ENCODE measurements around the gene PTH2.

Gene PTH2

DNA sequence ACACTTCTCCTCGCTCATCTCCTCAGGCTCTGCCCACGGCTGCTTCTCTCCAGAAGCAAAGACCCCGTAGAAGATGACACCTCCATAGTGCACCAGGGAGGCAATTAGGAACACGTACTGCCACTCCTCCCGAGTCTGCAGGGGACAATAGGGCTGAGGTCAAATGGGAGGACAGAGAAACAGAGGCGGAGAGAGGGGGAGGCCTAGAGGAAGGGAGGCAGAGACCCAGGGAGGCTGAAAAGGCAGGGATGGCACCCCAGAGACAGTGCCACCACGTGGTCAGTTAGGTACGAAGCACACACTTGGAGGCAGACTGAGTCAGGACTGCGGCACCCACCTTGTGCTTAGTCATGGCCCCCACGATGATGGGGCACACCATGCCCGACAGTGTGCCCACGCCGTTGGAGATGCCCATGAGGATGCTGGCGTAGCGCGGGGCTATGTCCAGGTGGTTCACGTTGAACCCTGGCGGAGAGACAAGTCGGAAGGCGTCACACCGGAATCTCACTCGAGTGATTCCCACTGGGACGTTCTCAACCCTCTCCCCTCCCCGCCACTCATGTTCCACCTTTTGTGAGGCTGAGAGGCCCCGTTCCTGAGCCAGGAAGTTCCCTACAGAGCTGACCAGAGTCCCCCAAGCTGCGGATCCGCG, 7.6 kb upstream of the PTH2 start:
- no peak for DNase-seq

GRCh38 chr19:49430172-49430677, 7.0 kb upstream of the PTH2 start:
- DNase-seq: no peak

DNA sequence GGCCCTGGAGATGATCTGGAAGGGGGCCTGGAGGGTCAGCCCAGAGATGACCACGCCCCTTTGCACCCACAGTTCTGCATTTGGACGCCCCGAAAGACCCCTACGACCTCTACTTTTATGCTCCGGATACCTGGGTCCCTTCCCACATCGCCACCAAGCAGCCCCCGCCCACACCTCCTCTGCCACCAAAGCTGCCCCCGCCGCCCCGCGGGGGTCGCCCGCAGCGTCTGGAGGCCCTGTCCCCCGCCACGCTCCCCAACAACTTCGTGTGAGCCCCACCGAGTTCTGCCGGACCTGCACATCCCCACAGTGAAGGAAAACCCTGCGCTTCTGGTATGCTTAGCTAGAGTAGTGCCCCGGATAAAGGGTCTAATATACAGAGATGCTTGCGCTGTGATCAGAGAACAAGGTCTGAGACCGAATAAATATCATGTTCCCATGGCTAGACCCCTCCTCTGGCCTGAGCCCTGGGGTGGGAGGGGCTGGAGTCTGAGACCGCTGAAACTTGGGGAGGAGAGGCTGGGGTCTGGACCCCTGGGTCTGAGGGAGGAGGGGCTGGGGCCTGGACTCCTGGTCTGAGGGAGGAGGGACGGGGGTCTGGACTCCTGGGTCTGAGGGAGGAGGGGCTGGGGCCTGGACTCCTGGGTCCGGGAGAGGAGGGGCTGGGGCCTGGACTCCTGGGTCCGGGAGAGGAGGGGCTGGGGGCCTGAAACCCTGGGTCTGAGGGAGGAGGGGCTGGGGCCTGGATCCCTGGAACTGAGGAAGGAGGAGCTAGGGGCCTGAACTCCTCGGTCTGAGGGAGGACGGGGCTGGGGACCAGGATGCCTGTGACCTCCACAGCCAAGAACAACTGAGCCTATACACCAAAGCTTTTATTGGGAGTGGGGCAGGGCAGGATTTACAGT, 5.6 kb upstream of the PTH2 start:
- DNase-seq: no peak

DNA sequence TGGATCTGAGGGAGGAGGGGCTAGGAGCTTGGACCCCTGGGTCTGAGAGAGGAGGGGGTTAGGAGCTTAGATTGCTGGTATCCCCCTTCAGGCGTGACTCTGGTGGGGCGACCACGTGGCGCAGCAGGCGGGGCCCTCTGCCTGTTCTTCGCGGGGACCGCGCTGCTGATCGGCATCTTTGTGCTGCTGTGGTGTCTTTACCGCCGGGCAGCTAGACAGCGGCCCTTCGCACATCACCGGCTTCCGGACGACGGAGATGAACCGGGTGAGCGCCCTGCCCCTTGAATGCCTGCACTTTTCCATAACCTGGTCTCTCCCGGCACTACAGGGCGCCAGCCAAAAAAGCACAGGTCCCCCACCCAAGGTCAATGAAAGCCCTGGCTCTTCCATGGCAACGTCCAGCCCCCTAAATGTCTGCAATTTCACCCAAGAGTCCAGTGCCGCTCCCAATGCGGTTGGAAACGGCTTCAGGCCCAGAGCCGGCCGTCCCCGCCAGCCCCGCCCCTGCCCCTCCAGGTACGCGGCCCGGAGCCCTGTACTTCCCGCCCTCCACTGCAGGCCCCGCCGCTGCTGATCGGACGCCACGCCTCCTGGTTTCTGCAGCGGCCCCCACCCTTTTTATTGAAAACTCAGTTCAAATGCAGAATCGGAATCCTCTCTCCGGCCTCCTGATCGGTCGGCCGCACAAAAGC, 4.8 kb upstream of the PTH2 start:
- DNase-seq: no peak

DNA sequence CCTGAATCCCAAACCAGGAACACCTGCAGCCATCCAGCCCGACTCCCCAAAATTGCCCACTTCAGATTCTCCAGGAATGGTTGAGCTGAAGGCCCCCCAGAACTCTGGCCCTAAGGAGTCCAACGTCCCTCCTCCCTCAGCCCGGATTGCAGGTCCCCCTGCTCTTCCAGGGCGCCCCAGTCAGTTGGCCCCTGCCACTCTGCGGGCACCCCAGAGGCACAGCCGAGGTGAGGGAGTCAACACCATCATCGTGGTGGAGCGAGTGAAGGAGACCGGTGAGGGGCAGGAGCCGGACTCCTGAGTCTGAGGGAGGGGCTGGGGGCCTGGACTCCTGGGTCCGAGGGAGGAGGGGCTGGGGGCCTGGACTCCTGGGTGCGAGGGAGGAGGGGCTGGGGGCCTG, 4.1 kb upstream of the PTH2 start:
- DNase-seq: no peak

GRCh38 chr19:49425922-49426592, 2.8 kb upstream of the PTH2 start:
- DNase-seq: no peak

DNA sequence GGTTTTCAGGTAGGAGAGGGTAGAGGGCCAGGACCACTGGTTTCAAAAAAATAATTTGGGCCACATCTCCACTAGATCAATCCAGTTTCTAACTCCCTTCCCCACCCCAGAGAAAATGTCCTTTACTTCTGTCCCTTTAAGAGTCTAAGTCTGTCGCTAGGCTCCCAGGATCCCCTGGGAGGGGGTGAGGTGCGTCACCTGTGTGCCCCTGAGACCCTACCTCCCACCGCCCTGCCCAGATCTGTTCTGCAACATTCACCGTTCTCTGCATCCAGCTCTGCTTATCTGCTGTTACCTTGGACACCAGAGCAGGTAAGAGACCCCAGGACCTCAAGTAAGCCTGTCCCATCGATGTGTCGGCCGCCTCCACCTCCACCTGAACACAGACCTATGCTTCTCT, 1.9 kb upstream of the PTH2 start, which contains the start of gene GFY:
TSS of gene GFY (plus strand) at position 211 of the 400 bp plus-strand sequence. CDS start 1,043 bp downstream, outside the sequence.
- no peak for DNase-seq

- DNase-seq: no peak
These were observed 703 bp upstream of the PTH2 start for GRCh38 chr19:49423985-49424303.

DNA sequence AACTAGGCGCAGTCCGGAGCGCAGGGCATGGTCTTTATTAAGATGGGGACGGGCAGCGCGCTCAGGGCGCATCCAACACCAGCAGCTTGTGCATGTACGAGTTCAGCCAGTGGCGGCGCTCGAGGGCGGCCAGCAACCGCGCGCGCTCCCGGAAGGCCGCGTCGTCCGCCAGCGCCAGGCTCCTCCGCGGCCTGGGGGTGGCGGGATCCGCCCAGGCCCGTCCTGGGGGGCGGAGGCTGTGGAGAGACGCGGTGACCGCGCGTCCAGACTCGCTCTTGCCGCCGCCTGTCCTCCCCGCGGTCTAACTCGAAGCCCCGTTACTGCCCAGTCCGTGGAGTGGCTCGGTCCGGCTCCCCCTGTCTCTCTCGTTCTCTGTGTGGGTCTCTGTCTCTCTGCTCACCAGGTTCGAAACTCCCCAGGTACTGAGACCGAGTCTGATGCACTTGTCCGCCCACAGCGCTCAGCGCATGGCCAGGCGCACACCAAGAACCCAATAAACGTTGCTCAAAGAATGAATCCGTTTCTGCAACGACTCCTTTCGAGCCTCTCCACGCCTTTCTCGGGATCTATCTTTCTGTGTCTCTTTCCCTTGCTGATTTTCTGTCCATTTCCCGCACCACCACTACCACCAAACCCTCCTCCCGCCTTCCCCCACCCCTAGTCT, 702 bp downstream of the PTH2 start:
- no peak for DNase-seq

- no peak for DNase-seq
These were observed 1.4 kb downstream of the PTH2 start for GRCh38 chr19:49421878-49422202.

- no peak for DNase-seq
These were observed 2.0 kb downstream of the PTH2 start for GRCh38 chr19:49421039-49421877.

DNA sequence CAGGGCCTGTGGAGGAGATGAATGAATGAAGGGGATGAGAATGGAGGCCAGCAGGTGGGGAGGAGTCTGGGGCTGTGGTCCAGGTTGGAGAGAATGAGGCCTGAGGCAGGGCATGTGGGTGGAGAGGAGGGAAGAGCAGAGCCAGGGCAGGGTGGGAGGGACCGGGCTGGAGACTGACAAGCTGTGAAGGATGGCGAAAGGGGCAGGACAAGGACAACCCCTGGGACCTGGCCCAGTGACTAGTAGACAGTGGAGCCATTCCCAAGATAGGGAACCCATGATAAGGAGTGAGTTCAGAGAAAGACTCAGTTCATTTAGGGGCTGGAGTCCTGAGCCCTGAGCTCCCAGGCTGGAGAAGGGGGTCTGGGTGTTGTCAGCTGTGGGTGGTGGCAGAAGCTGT, 3.0 kb downstream of the PTH2 start:
- no peak for DNase-seq

DNA sequence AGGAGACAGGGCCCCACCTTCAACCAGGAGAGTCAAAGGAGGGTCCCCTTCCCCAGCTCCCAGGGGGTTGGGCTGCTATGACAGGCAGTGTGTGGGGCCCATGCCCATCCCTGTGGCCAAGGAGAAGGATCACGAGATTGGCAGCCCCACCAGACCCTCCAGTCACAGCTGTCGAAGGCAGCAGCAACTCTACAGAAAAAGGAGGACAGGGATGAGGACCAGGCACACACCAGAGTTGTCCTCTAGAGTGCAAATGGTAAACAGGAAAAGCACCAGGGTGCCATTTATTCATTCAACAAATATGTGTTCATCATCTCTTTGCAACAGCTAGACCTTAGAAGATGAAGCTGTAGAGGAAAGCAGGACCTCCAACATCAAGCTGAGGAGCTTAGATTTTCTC, 4.1 kb downstream of the PTH2 start:
- no peak for DNase-seq

DNA sequence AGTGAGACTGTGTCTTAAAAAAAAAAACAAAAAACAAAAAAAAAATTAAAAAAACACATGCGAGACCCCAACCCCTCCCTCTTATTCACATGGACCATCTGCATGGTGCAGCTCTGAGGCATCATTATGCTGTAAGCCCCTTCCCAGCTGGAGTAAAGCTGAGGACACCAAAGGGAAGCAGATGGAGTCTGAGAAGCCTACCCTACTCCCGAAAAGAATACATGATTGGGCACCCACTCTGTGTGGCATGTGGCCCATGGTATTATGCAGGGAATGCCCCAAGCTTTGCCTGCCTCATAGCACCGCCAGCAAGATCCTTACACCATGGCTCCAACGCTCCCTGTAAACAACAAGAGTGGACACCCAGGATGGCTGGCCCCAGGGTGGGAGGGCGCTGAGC, 4.7 kb downstream of the PTH2 start:
- no peak for DNase-seq

GRCh38 chr19:49417088-49417487, 6.2 kb downstream of the PTH2 start:
- DNase-seq: no peak

GRCh38 chr19:49415810-49416200, 7.4 kb downstream of the PTH2 start:
- no peak for DNase-seq

- no peak for DNase-seq
These were observed 8.0 kb downstream of the PTH2 start for GRCh38 chr19:49415102-49415809.

DNA sequence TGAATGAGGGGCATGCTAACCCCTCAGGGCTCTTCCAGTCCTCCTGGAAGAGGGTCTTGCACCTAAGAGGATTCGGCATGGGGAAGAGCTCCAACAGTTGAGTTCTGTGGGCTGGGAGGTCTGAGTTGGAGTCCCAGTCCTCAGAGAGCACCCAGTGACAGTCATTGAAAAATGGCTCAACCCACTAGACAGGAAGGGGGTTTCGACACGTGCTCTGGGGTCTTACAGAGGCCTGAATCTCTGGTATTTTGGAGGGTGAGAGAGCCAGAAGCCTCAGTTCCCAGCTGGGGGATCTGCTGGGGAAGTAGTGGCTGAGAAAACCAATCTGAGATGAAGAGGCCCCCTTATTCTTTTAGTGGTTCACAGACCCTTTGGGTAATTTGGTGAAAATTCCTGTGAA, 9.0 kb downstream of the PTH2 start:
- no peak for DNase-seq

GRCh38 chr19:49413348-49413747, 9.9 kb downstream of the PTH2 start:
- no peak for DNase-seq

GRCh38 chr19:49411681-49412326, 11.4 kb downstream of the PTH2 start:
- no peak for DNase-seq
